H9 (cell line): Measurements from ENCODE around the gene MMP15. TPM values are rescaled to one million over a fixed set of nuclear protein-coding genes. Genes with fewer than 3 reads are reported as not detected.

Source experiments
- DNase-seq: peaks from one replicate; pipeline ENCODE4 v3.0.0-alpha.2; 2017
- H2AFZ ChIP-seq: one replicate; pipeline ENCODE4 v1.6.1; 2013; ENCODE audit warnings: mild to moderate bottlenecking, low read length, control low read depth, moderate library complexity
- H2AK5ac ChIP-seq: 2 replicates; pipeline ENCODE4 v1.6.1; 2013; ENCODE audit warnings: low read length, control low read depth, mixed read lengths; ENCODE audit not compliant: insufficient read length
- H2BK120ac ChIP-seq: one replicate; pipeline ENCODE4 v1.6.1; 2013; ENCODE audit warnings: low read depth, mild to moderate bottlenecking, low read length, control low read depth, inconsistent platforms; ENCODE audit not compliant: poor library complexity, severe bottlenecking
- H2BK12ac ChIP-seq: 2 replicates; pipeline ENCODE4 v1.6.1; 2013; ENCODE audit warnings: low read length, control low read depth, mixed read lengths, low read depth; ENCODE audit not compliant: insufficient read length
- H2BK15ac ChIP-seq: 2 replicates; pipeline ENCODE4 v1.6.1; 2013; ENCODE audit warnings: low read depth, low read length, control low read depth
- H2BK20ac ChIP-seq: one replicate; pipeline ENCODE4 v1.6.1; 2013; ENCODE audit warnings: low read depth, mild to moderate bottlenecking, low read length, control low read depth, inconsistent platforms; ENCODE audit not compliant: poor library complexity, severe bottlenecking
- H2BK5ac ChIP-seq: 2 replicates; pipeline ENCODE4 v1.6.1; 2013; ENCODE audit warnings: low read length, control low read depth, mixed read lengths; ENCODE audit not compliant: insufficient read length
- H3K14ac ChIP-seq: 2 replicates; pipeline ENCODE4 v1.6.1; 2013; ENCODE audit warnings: low read length, control low read depth; ENCODE audit not compliant: insufficient read depth
- H3K18ac ChIP-seq: 2 replicates; pipeline ENCODE4 v1.6.1; 2013; ENCODE audit warnings: low read depth, mild to moderate bottlenecking, mixed read lengths, low read length, control low read depth; ENCODE audit not compliant: insufficient read length
- H3K23ac ChIP-seq: 2 replicates; pipeline ENCODE4 v1.6.1; 2013; ENCODE audit warnings: low read length, control low read depth, mixed read lengths, low read depth; ENCODE audit not compliant: insufficient read length
- H3K23me2 ChIP-seq: 2 replicates; pipeline ENCODE4 v1.6.1; 2013; ENCODE audit warnings: low read depth, mild to moderate bottlenecking, mixed read lengths, low read length, control low read depth; ENCODE audit not compliant: insufficient read length, poor library complexity, severe bottlenecking
- H3K27ac ChIP-seq: 2 replicates; pipeline ENCODE4 v1.5.1; 2013; ENCODE audit warnings: low read length, control low read depth, mixed read lengths, low read depth; ENCODE audit not compliant: insufficient read length
- H3K27me3 ChIP-seq: 2 replicates; pipeline ENCODE4 v1.6.1; 2013; ENCODE audit warnings: low read length, control low read depth, inconsistent platforms; ENCODE audit not compliant: insufficient read depth
- H3K4ac ChIP-seq: 2 replicates; pipeline ENCODE4 v1.6.1; 2013; ENCODE audit warnings: low read depth, mild to moderate bottlenecking, control low read depth, inconsistent platforms, low read length, moderate library complexity
- H3K4me1 ChIP-seq: 2 replicates; pipeline ENCODE4 v1.6.1; 2013; ENCODE audit warnings: low read length, control low read depth, inconsistent platforms; ENCODE audit not compliant: insufficient read depth
- H3K4me2 ChIP-seq: 2 replicates; pipeline ENCODE4 v1.6.1; 2013; ENCODE audit warnings: low read length, control low read depth, mixed read lengths; ENCODE audit not compliant: insufficient read length, insufficient read depth
- H3K56ac ChIP-seq: 2 replicates; pipeline ENCODE4 v1.6.1; 2013; ENCODE audit warnings: low read depth, mild to moderate bottlenecking, mixed read lengths, low read length, control low read depth; ENCODE audit not compliant: insufficient read length
- H3K79me1 ChIP-seq: 2 replicates; pipeline ENCODE4 v1.6.1; 2013; ENCODE audit warnings: low read depth, mild to moderate bottlenecking, moderate library complexity, low read length, control low read depth, inconsistent platforms; ENCODE audit not compliant: insufficient read depth, poor library complexity, severe bottlenecking
- H3K79me2 ChIP-seq: 2 replicates; pipeline ENCODE4 v1.6.1; 2013; ENCODE audit warnings: low read length, control low read depth, inconsistent platforms; ENCODE audit not compliant: insufficient read depth
- H3K9ac ChIP-seq: 2 replicates; pipeline ENCODE4 v1.6.1; 2013; ENCODE audit warnings: low read length, control low read depth, mixed read lengths; ENCODE audit not compliant: insufficient read length; ENCODE audit errors: extremely low read depth
- H3K9me3 ChIP-seq: one replicate; pipeline ENCODE4 v1.6.1; 2013; ENCODE audit warnings: low read depth, low read length, inconsistent platforms; ENCODE audit not compliant: control insufficient read depth
- H3T11ph ChIP-seq: one replicate; pipeline ENCODE4 v1.6.1; 2013; ENCODE audit warnings: mild to moderate bottlenecking, low read length, control low read depth, inconsistent platforms
- H4K20me1 ChIP-seq: one replicate; pipeline ENCODE4 v1.6.1; 2013; ENCODE audit not compliant: control insufficient read depth, insufficient read length, insufficient read depth
- H4K5ac ChIP-seq: 2 replicates; pipeline ENCODE4 v1.6.1; 2013; ENCODE audit warnings: low read depth, mild to moderate bottlenecking, mixed read lengths, low read length, control low read depth; ENCODE audit not compliant: insufficient read length
- H4K8ac ChIP-seq: replicated peaks from 2 replicates; pipeline ENCODE4 v1.6.1; 2013; ENCODE audit warnings: low read length, control low read depth, mixed read lengths, low read depth; ENCODE audit not compliant: insufficient read length
- H4K91ac ChIP-seq: 2 replicates; pipeline ENCODE4 v1.6.1; 2013; ENCODE audit warnings: low read depth, mild to moderate bottlenecking, moderate library complexity, mixed read lengths, low read length, control low read depth; ENCODE audit not compliant: insufficient read length
- H3K27ac Mint-ChIP-seq, 3 experiments: 2 replicates in 2 of 3; 3 replicates in 1 of 3; pipeline ENCODE4 v1.8.0; 2020 to 2021; ENCODE audit warnings: mixed read lengths in 3 of 3, mild to moderate bottlenecking in 1 of 3, moderate library complexity in 1 of 3
- H3K27me3 Mint-ChIP-seq: 2 replicates; pipeline ENCODE4 v1.8.0; 2021; ENCODE audit warnings: low read depth, mild to moderate bottlenecking, moderate library complexity, mixed read lengths
- H3K36me3 Mint-ChIP-seq, 3 experiments: 2 replicates in 2 of 3; 3 replicates in 1 of 3; pipeline ENCODE4 v1.8.0; 2020 to 2021; ENCODE audit warnings: low read depth in 3 of 3, mixed read lengths in 3 of 3; ENCODE audit not compliant: insufficient read depth in 1 of 3
- H3K4me1 Mint-ChIP-seq, 2 experiments: 2 replicates each; pipeline ENCODE4 v1.8.0; 2020; ENCODE audit warnings: mixed read lengths in 2 of 2
- H3K4me3 Mint-ChIP-seq, 2 experiments: 2 replicates in 1 of 2; 3 replicates in 1 of 2; pipeline ENCODE4 v1.8.0; 2020 to 2021; ENCODE audit warnings: mild to moderate bottlenecking in 2 of 2, mixed read lengths in 2 of 2, moderate library complexity in 1 of 2
- H3K9me3 Mint-ChIP-seq, 2 experiments: 2 replicates in 1 of 2; 3 replicates in 1 of 2; pipeline ENCODE4 v1.8.0; 2020; ENCODE audit warnings: mild to moderate bottlenecking in 2 of 2, mixed read lengths in 2 of 2, moderate library complexity in 1 of 2
- WGBS: extraction: QIAGEN DNeasy Blood & Tissue Kit; methylation state at CpG from one replicate; pipeline ENCODE4 v1.1.7; 2013; ENCODE audit warnings: missing lambda C conversion rate, low lambda C conversion rate, mixed read lengths; ENCODE audit not compliant: insufficient read length; ENCODE audit errors: extremely low coverage; 5-methylcytosine and 5-hydroxymethylcytosine counted together
- total RNA-seq: library from RNA; stranded (reverse); gene quantifications from 2 replicates; pipeline ENCODE4 v1.2.1, GENCODE V29; 2021
- TF ChIP-seq, protein P1 (sequence below): fragments of 200-600 bp; sonication (generic); conservative IDR thresholded peaks from 3 replicates; pipeline ENCODE4 v1.8.0; 2021; ENCODE audit warnings: antibody characterized with exemption, mild to moderate bottlenecking

Gene MMP15
- total RNA-seq, 1 experiment from 2014 or later = 32.9 TPM

- Histone ChIP-seq H3K9me3 (no peaks in the 10 kb centered on the region), H3K79me2 (no peaks in the 10 kb centered on the region; the same call in 1 of the 2 replicates), H4K8ac (no peak overlapping the region), H3K27me3 (no peaks in the 10 kb centered on the region), H3K14ac (no peak overlapping the region), H2BK5ac (no peak overlapping the region), H4K5ac (no peak overlapping the region), H2BK12ac (no peak overlapping the region), H2BK20ac (no peak overlapping the region), H3T11ph (no peak overlapping the region), H3K18ac (no peak overlapping the region), H3K4me1 (peaks cover 2% of the 10 kb centered on the region; the same call in 1 of the 2 replicates), H3K23me2 (peaks cover 8% of the 10 kb centered on the region), H2BK120ac (no peak overlapping the region), H4K20me1 (no peaks in the 10 kb centered on the region), H4K91ac (no peak overlapping the region), H3K4ac (no peak overlapping the region), H3K79me1 (no peaks in the 10 kb centered on the region), H2AK5ac (no peak overlapping the region), H3K4me2 (no peak overlapping the region), H2AFZ (no peak overlapping the region), H3K23ac (no peak overlapping the region), H3K27ac (no peak overlapping the region), H3K9ac (no peak overlapping the region), H2BK15ac (no peak overlapping the region), H3K56ac (no peak overlapping the region)
- Mint-ChIP-seq H3K4me1 (peaks cover 23 to 25% of the 10 kb centered on the region in 2 experiments), H3K4me3 (no peak overlapping the region), H3K9me3 (no peaks in the 10 kb centered on the region), H3K27ac (no peak overlapping the region), H3K27me3 (no peaks in the 10 kb centered on the region; the same call in 1 of the 2 replicates), H3K36me3 (peaks cover 4 to 15% (median 12%) of the 10 kb centered on the region in 3 experiments; a peak in 6 of 7 replicates)
- DNase-seq = no peak
- WGBS = no CpG with 5 or more reads among the region's 35 CpGs
- TF ChIP-seq, protein P1, sequence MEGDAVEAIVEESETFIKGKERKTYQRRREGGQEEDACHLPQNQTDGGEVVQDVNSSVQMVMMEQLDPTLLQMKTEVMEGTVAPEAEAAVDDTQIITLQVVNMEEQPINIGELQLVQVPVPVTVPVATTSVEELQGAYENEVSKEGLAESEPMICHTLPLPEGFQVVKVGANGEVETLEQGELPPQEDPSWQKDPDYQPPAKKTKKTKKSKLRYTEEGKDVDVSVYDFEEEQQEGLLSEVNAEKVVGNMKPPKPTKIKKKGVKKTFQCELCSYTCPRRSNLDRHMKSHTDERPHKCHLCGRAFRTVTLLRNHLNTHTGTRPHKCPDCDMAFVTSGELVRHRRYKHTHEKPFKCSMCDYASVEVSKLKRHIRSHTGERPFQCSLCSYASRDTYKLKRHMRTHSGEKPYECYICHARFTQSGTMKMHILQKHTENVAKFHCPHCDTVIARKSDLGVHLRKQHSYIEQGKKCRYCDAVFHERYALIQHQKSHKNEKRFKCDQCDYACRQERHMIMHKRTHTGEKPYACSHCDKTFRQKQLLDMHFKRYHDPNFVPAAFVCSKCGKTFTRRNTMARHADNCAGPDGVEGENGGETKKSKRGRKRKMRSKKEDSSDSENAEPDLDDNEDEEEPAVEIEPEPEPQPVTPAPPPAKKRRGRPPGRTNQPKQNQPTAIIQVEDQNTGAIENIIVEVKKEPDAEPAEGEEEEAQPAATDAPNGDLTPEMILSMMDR = no peak
Measured at GRCh38 chr16:57997176-57997527, 28.4 kb upstream of the MMP15 start.
